Activated CD4-positive, alpha-beta T cell treated with anti-CD3 and anti-CD28 coated beads, Interleukin-2, amount 50 U/mL, for 48 hours (primary cell): ENCODE results near the gene GPSM1.
A peak's percentile ranks its signal among the peaks of the same experiment; 100 is the strongest.

Experiments used
- DNase-seq, 2 experiments: peaks; one replicate each; pipeline ENCODE4 v3.0.0-alpha.2; 2020

The GPSM1 gene

DNA sequence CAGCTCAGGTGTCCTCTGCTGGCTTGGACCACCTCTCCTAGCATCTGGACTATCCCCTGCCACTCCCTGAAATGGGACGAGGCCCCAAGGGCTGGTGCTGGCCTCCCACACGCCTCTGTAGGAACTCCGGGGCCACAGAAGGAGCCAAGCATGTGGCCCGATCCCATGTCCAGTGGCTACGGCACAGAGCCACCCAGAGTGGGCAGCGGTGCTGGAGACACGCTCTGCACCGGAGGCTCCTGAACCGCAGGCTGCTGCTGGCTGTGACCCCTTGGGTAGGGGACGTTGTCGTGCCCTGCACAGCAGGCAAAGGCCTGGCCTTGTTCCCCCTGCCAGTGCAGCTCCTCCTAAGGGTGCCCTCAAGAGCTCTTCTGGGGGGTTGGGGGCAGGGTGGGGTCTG, 52.6 kb downstream of the GPSM1 start:
- no peak for DNase-seq

DNA sequence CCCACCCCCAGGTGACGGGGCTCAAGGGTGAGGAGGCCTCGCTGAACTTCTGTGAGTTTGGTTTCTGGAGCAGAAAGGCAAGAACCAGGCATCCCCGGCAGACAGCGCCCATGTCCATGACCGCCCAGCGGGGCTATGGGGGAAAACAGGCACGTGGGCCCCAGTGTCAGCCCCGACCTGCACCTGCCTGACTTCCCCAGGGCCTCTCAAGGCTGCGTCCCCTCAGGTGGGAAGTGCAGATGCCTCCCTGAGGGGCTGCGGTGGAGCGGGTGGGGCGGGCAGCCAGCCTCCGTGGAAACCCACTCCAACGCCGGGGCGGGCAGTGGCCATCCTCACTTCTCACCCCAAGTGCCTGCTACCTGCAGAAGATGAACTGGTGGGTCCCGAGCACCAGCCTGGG, 53.0 kb downstream of the GPSM1 start:
- DNase-seq = no peak

DNA sequence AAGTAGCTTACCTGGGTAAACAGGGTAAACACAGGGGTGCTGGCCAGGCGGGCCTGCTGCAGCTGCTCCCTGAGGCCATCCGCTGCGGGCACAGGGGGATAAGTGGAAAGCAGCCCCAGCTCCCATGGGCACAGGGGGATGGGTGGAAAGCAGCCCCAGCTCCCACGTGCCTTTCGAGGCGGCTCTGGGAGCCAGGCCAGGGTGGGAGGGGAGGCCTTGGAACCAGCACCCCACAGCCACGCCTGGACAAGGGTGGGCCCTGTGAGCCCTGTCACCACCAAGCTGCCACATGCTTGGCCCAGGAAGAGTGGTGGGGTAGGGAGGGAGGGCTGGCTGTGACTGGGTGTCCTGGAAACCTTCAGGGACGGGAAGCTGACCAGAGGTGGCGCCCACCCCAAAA, 54.0 kb downstream of the GPSM1 start:
- no peak for DNase-seq

DNA sequence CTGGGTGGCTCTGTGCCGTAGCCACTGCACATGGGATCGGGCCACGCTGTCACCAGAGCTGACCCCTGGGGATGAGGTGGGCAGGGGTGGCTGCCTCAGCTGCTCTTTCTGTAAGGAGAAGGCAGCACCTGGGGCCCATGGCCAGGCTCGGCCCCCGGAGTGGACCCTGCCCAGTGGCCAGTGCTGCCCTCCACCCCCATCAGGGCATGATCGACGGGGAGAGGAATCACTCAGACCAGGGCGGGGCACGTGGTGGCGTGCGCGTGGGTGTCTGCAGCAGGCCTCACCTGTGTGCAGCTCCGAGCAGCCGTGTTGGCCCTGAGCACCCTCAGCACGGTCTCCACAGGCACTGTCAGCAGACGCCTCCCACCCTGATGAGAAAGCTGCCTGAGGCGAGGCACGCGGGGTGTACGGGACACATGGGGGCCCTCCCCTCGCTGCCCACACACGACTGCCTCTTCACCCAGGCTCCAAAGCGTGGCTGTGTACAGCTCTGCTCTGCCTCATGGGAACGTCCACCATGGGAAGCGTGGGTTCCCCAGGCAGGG, 54.7 kb downstream of the GPSM1 start:
- DNase-seq = no peak

DNA sequence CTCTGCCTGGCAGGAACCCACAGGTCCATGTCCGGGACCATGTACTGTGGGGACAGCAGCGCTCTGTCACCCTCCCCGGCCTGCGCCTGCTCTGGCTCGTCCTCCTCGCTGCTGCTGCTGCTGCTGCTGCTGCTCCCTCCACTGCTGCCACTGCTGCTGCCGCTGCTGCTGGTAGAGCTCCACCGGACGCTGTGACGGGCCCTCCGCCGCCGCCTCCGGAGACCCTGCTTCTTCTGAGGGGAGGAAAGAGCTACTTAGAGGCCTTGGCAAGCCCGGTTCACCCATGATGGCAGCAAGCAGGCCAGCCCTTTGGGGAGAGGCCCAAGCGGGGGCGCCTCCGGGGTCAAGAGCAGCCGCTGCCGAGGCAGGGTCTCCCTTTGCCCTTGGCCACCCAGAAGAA, 56.1 kb downstream of the GPSM1 start:
- DNase-seq = no peak

DNA sequence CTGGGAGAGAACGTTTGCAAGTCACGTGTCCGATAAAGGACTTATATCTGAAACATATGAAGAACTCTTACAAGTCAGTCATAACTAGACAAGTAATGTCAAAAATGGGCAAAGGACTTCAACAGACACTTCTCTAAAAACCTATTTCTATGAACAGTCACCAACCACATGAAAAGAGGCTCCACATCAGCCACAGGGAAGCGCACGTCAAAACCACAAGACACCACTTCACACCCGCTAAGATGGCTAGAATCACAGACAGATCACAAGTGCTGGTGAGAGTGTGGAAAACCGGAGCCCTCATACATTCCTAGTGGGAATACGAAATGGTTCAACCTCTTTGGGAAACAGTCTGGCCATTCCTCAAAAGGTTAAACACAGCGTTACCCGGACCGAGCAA, 57.7 kb downstream of the GPSM1 start:
- DNase-seq = peak; percentile 37

DNA sequence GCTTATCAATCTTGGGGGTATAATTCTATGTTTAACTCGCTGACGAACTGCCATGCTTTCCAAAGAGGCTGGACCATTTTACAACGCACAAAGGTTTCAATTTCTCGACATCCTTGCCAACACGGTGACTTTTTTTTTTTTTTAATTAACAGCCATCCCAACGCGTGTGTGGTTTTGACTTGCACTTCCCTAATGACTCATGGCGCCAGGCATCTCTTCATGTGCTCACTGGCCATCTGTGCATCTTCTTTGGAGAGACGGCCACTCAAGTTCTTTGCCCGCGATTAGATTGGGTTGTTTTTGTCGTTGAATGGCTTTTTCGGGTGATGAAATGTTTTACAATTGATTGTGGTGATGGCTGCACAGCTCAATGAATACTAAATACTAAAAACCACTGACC, 58.7 kb downstream of the GPSM1 start:
- DNase-seq = no peak

DNA sequence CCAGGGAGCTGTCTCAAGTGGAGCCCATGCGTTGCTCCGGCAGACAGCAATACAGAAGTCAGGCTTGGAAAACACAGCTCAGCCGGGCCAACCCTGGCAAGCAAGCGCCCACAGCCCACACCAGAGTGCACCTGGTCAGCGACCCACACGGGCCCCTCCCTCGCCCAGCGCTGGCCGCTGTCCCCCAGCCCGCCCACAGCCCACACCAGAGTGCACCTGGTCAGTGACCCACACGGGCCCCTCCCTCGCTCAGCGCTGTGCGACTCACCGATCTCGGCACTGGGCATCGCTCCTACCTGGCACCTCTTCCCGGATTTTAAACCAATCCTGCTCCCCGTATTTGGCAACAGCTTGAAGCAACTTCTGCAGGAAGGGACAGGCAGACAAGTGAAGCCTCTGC, 59.9 kb downstream of the GPSM1 start:
- no peak for DNase-seq

DNA sequence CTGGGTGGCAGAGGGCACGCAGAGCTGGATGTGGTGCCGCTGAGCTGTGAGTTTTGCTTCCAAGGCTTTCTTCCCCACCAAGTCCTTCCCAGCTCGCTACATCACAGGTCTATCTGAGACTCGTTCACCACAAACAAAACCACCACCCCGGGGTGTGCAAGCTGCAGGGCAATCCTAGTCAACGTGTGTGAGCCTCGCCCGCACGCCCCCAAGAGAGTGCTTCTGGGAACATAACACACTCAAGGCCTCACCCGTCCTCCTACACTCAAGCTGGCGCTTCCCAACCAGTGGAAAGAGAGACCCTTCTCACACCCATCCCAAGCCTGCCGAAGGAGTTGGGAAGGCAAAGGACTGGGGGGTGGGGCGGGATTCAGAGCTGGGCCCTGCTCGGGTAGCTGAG, 62.1 kb downstream of the GPSM1 start:
- DNase-seq = no peak

DNA sequence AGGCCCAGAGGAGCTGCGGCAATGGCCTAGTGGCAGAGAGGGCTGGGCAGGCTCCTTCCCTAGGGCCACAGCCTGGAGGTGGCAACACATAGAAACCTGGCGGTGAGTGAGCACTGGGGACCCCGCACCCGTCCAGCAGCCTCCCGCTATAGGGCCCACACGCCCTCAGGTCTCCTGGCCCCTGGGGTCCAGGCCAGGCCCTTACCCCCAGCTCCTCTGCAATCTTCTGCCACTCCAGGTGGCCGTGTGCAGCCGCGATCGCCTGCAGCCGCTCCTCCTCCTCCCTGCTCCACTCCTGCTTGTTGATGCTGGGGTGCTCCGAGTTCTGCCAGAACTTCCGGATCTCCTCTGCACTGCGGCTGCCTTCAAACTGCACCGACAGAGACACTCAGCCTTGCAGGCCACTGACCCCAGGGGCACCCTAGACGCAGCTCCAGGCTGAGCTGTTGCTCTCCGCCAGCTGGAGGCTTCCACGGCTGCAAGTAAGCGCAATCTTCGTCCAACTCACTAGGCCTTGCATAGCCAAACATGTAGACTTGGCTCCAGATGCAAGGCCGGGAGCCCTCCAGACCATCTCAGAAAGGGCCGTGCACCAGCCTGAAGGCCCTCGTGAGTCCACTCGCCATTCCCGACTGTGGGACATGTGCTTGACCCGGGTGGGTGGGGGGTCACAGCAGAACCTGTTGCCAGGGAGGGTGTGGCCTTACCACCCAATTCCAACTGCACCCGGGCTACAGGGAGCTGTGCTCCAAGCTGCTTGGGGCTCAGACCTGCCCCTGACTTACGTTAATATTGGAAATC, 64.6 kb downstream of the GPSM1 start:
- no peak for DNase-seq

DNA sequence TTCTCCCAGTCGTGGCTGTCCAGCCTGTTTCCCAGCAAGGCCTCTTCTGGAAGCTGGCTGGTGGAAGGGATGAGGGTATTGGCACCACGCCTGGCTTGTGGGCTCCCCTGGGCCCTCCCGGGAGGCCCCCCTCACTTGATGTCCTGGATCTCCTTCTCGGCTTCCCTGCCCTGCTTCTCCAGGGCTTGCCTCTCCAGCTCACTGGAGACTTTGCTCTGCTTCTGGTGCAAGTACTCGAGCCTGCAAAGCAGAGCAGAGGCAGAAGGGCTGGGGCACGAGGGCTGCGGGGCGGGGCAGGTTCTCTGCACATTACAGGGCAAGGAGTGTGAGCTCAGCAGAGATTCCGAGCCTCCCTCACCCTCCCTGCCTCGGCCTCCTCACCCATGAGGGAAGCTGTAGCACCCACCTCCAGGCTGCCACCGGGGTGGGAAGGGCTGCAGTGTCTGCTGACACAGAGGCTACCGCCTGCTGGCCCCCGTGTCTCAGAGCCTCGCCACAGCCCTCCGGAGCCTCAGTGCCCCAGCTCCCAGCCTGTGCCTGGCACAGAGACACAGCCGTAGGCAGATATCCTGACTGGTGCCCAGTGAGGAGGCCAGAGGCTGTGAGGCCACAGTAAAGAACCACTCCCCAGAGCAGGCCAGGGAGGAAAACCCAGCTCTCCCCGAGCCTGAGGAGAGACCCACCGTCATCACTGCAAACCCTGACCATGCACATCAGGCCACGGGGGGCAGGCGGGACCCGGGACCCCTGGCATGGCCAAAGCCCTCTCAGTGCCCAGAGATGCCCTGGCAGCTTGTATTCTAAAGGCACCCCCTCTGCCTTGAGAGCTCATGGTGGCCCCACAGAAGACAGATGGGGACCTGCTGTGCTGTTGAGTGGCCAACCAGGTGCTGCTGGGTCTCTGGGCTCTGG, 65.5 kb downstream of the GPSM1 start:
- DNase-seq = no peak

DNA sequence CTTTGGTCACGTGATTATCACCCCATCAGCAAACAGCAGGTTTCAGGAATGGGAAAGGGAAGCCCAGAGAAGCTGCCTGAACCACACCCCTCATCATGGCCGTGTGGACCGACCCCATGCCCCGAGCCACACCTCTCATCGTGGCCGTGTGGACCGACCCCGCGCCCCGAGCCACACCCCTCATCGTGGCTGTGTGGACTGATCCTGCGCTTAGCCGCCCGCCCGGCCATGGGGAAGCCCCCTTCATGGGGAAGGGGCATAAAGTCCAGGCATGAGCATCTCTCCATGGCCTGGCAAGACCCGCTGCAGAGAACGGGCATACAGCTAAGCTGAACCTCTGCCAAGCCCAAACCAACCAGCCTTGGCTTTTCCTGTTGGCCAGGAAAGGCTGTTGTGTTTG, 66.2 kb downstream of the GPSM1 start:
- no peak for DNase-seq

DNA sequence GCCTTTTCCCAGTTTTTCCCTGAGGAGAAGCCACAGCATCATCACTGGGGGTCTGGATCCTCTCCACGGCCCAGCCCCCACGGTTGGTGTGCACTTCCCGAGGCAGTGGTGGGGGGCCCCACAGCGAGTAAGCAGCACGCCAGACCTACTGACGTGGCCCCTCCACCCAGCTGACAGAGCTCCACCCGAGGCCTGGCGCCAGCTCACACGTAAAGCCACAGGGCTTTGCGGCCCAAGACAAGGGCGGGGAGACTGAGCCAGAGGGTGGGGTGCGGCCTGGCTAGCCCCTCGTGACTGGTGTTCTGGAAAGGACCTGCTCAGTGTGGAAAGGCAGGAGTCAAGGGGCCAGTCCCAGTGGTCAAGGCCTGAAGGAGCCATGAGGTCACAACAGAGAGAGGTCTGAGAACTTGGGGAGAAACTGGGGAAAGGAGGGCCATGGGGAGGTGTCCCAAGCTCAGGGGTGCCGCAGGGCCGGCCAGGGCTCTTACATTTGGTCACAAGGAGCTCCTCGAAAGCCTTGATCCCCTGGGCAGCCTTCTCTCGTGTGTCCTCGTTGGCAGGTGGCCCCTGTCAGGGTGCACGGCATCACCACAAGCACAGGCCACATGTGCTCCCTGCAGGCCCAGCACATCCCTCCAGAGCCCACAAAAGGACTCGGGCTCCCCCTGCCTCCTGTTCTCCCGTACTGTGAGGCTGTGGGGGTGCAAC, 67.1 kb downstream of the GPSM1 start:
- DNase-seq = no peak

DNA sequence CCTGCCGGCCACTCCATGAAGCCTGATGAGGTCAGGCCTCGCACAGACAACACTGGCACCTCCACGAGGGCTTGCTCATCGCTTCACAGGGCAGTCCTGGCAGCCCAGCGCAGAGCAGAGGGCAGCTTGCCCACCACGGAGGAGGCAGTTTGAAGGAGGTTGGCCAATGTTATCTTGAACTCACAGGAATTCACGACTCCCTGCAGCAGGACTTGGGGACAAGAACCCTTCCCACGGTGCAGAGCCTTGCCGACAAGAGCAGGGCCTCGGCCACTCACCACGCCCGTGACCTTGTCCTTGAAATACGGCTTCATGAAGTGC, 67.6 kb downstream of the GPSM1 start:
- no peak for DNase-seq

DNA sequence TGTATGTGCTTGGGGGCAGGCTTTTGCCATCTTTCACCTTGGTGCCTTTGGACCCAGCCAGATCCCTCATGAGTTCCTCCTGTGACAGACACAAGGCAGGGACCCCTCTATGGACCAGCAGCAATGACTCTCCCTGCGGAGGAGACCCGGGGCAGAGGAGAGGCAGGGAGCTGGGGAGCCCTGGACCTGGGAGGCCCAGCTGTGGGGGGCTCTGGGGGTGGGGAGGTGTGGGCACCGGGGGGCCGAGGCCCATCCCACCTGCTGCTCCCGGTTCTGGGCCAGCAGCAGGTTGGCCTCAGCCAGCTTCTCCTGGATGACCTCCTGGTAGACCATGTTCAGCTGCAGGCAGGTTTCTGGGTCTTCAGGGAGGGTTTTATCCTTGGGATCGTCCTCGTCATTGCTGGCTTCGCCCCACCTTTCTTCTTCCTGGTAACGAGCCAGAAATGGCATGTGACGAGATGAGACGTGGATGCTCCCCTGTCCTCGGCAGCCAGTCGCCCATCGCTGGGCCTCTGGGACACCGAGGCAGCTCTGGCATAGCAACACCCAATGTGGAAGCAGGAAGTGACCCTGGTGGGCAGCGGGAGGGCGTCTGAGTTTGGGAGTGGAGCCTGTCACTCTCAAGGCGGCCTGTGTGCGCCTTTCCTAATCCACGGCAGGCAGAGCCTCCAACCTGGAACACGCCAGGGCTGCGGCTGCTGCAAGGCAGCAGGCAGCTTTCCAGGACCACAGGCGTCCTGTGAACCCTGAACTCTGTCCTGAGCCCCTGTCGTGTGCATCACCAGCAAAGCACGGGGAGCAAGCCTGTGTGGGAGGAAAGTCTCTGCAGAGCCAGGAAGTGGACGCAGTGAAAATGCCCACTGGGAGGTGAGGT, 68.2 kb downstream of the GPSM1 start:
- no peak for DNase-seq

DNA sequence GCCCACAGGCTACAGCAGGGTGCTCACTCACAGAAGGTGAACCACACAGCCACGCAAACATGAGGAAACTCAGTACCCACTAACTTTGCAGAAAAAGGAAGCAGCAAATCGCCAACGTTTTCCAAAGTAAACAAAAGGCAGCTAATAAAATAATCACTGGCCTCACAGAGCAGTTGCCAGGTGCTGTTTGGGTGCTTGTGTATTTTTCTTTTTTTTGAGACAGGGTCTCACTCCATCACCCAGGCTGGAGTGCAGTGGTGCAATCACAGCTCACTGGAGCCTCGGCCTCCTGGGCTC, 68.8 kb downstream of the GPSM1 start:
- DNase-seq = no peak

DNA sequence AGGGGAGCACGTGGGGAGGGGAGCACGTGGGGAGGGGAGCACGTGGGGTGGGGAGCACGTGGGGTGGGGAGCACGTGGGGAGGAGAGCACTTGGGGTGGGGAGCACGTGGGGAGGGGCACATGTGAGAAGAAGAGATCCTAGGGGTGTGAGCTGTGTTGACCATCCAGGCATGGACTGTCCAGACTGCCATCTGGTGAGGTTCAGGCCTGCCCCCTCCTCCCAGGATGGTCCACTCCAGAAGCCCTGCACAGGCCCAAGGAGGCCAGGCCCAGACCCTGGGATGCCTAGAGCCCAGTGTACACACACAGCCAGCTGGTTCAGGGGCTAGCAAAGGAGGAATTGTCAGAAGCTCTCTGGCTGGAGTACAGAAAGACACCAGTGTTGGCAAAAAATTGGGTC, 70.3 kb downstream of the GPSM1 start:
- no peak for DNase-seq

DNA sequence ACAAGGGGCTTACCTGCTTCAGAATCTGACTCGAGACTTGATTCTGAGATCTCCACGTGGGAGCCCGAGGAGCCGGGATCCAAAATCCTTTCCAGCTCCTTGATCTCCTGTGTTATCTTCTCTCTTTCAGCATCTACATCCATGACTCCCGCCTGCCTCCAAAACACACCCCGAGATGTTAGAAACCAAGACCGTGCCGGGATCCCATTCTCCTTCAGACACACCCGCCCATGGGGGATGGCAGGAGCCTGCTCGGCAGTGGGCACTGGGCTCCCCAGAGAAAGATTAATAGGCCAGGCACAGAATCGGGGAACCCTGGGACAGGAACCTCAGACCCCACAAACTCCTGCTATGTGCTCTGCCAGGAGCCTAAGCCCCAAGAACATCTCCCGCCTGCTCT, 70.9 kb downstream of the GPSM1 start:
- DNase-seq = no peak

DNA sequence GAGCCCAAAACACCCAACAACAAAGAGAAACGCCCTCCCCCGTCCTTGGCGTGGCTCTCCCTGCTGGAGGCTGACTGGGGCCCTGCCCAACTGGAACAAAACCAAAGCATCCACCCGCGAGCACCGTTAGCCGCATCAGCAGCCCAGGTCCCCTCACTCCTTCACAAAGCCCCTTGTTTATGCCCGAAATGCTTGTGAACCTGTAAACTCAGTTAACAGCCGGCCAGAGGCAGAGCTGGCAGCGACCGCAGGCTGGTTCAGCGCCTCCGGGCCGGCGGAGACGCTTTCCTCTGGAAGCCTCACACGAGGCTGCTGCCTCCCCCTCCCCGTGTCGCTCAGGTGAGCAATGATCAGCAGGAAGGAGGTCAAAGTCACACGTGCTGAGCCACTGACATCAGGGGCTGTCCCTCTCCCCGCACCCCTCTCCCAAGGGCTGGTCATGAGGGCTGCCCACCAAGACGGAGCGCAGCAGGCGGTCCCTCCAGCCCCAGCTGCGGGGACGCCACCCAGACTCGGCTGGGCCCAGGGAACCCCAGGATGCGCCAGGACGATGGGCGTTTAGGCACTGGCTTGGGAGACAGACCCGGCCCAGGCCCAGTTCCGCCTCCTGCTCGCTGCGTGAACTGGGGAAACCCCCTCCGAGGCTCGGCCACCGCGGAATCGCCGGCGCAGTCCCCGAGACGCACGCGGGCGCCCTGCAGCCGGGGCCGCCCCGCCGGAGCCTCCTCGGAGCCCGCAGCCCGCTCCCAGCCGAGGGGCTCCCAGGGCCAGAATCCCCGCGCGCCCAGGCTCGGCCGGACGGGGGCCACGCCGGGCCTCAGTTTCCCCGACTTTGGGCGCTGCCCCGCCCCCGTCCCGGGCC, 72.1 kb downstream of the GPSM1 start:
- peak; percentile 55 to 59 for DNase-seq

DNA sequence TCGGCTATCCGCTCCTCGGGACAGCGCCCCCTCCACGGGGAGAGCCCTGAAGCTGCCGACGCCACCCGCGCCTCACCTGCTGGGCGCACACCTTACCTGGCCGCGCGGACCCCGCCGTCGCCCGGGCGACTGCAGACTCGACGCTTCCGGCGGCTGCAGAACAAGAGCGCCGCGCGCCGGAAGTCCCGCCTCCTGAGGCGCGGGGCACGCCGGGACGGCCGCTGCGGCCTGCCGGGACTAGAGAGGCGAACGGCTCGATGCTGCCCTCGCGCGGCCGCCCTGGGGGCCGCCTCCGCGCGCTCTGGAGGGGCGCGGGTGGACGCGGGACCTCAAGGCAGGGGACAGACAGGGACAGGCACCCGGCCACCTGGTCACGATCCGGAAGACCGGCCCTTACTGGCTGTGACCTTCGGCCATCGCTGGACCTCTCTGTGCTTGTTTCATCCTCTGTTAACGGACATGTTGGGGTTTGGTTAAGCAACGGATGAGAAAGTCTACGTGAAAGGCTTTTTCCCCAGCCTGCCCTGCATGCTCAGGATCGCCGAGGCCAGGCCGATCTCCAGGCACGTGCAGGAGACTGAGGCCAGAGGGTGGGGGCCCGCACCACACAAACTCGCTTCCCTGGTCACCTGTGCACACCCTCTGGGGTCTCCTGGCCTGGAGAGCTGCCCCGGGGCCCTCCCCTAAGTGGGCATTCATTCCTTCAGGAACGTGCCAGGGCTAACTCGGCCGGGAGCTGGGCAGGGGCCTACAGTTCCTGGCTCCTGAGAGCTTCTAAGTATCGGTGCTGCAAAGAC, 72.9 kb downstream of the GPSM1 start, which contains the start of gene SNAPC4:
Gene SNAPC4 (minus strand): TSS at position 133 of the 797 bp plus-strand sequence. CDS start 1,742 bp downstream, outside the sequence.
- peak; percentile 86 to 88 for DNase-seq
